Kasumi-1 (cell line): ENCODE results near the gene FOSL1.
A peak's percentile ranks its signal among the peaks of the same experiment; 100 is the strongest.

ENCODE experiments used
- DNase-seq, 2 experiments: peaks; one replicate each; lab custom pipeline; 2025; lab: John Stamatoyannopoulos, UW

FOSL1 gene

GRCh38 chr11:65863889-65864705, 36.1 kb downstream of the FOSL1 start:
- DNase-seq = no peak

- DNase-seq = no peak
Measured at GRCh38 chr11:65862941-65863888, 37.0 kb downstream of the FOSL1 start.

GRCh38 chr11:65862191-65862735, 37.9 kb downstream of the FOSL1 start:
- no peak for DNase-seq

- DNase-seq = no peak
Measured at GRCh38 chr11:65861533-65862183, 38.5 kb downstream of the FOSL1 start.

- no peak for DNase-seq
Measured at GRCh38 chr11:65861165-65861505, 39.1 kb downstream of the FOSL1 start.

- DNase-seq = peak; percentile 98 to 99
Measured at GRCh38 chr11:65860278-65861164, 39.7 kb downstream of the FOSL1 start, which contains the start of gene MUS81. MUS81 (plus strand) TSS chr11:65860433; CDS start chr11:65860754, 321 bp downstream.

- DNase-seq = peak; percentile 50 to 69
Measured at GRCh38 chr11:65859812-65860277, 40.3 kb downstream of the FOSL1 start.

GRCh38 chr11:65859095-65859811, 40.9 kb downstream of the FOSL1 start:
- DNase-seq = peak; percentile 97 to 98

- peak; percentile 54 to 63 for DNase-seq
Measured at GRCh38 chr11:65858681-65859087, 41.5 kb downstream of the FOSL1 start.

- DNase-seq = peak; percentile 96 to 97
Measured at GRCh38 chr11:65857853-65858680, 42.1 kb downstream of the FOSL1 start, which contains the start of gene CFL1. CFL1 (minus strand) TSS chr11:65858180; CDS start chr11:65858099, 81 bp downstream.

- DNase-seq = no peak
Measured at GRCh38 chr11:65857500-65857852, 42.7 kb downstream of the FOSL1 start.

- peak; percentile 76 to 88 for DNase-seq
Measured at GRCh38 chr11:65856689-65857499, 43.3 kb downstream of the FOSL1 start.

GRCh38 chr11:65855927-65856363, 44.2 kb downstream of the FOSL1 start:
- DNase-seq = no peak

GRCh38 chr11:65854852-65855837, 45.0 kb downstream of the FOSL1 start:
- DNase-seq = no peak

- no peak for DNase-seq
Measured at GRCh38 chr11:65854161-65854592, 46.0 kb downstream of the FOSL1 start.

- DNase-seq = no peak
Measured at GRCh38 chr11:65853246-65853979, 46.8 kb downstream of the FOSL1 start.
